ENCODE results near the gene TUT1. TPM values are rescaled to one million over a fixed set of nuclear protein-coding genes. Genes with fewer than 3 reads are reported as not detected.

TUT1 gene
- total and polyA plus RNA-seq, 2 experiments from 2014 or later: 12.8 to 22.2 TPM

GRCh38 chr11:62532096-62532495 is 59.2 kb downstream of the TUT1 start:
- Histone ChIP-seq H3K4me1 (ENCODE audit: insufficient read depth) (0 out of 2 replicates have a peak, but pooled peaks cover 4% of the 10 kb centered on the region), H2AFZ (no peak overlapping the region), H3K27ac (ENCODE audit: low read depth) (no peak overlapping the region), H3K79me2 (replicated peaks; ENCODE audit: insufficient read depth) (no peaks in the 10 kb centered on the region), H3K4me3 (no peak overlapping the region), H3F3A (replicated peaks; ENCODE audit: low read depth) (no peaks in the 10 kb centered on the region), H4K20me1 (replicated peaks; ENCODE audit: insufficient read depth) (no peaks in the 10 kb centered on the region), H3K27me3 (ENCODE audit: insufficient read depth) (no peaks in the 10 kb centered on the region), H3K9me2 (ENCODE audit: insufficient read depth) (0 out of 2 replicates have a peak, but pooled peaks cover 3% of the 10 kb centered on the region), H3K36me3 (ENCODE audit: insufficient read depth) (no peaks in the 10 kb centered on the region), H3K4me2 (no peak overlapping the region)
- Mint-ChIP-seq H3K9me3 (peaks cover 24% of the 10 kb centered on the region), H3K4me3 (no peak overlapping the region), H3K27ac (no peak overlapping the region), H3K27me3 (ENCODE audit: insufficient read depth, low read depth, poor library complexity) (peaks cover 1% of the 10 kb centered on the region), H3K4me1 (peaks cover 7% of the 10 kb centered on the region), H3K36me3 (ENCODE audit: low read depth) (peaks cover 8% of the 10 kb centered on the region; the same call in 2 of the 3 replicates)
- TF ChIP-seq REST (IDR thresholded peaks at IDR 0.05; ENCODE audit: unreplicated experiment) (no peak), CREB1 (CRISPR knock-in tag; IDR thresholded peaks at IDR 0.05; ENCODE audit: low read depth) (no peak), JUNB (IDR thresholded peaks at IDR 0.05; ENCODE audit: unreplicated experiment) (no peak), ZNF462 (CRISPR knock-in tag; IDR thresholded peaks at IDR 0.05) (no peak), EZH2phosphoT487 (IDR thresholded peaks at IDR 0.05; ENCODE audit: unreplicated experiment) (no peak)
- DNase-seq (ENCODE audit: low spot score) (no peak), ATAC-seq (no peak)

Small RNAs within 50 kb of the gene (microRNA-seq; reads per million reads assigned to microRNA genes)
- gene MIR6747: 0.89 reads per million

Small RNAs within 50 kb of the gene (small RNA-seq; reads per million reads assigned to genes)
- gene AP001458.1 (ENCODE audit: low replicate concordance) (not detected), gene EEF1G (ENCODE audit: low replicate concordance) (not detected), gene MIR6747 (ENCODE audit: low replicate concordance) (0.07 reads per million)

Other genes starting within 250 kb of the TUT1 start
- not detected in 2 replicates for gene SCGB1A1, start 172.5 kb downstream of the TUT1 start, total RNA-seq (2014; rRNA removed; shearing (Covaris generic))
- not detected in 2 replicates for gene SCGB1A1, start 172.5 kb downstream of the TUT1 start, polyA plus RNA-seq (2016; fragmentation: Nextera tagmentation; extraction: Ambion mirVana)
- gene AHNAK, start 44.7 kb downstream of the TUT1 start, total RNA-seq (2014; rRNA removed; shearing (Covaris generic)): 1.7 and 2.1 TPM in 2 replicates
- 0.91 and 1.1 TPM in 2 replicates for gene AHNAK, start 44.7 kb downstream of the TUT1 start, polyA plus RNA-seq (2016; fragmentation: Nextera tagmentation; extraction: Ambion mirVana)
- 1,200 and 1,316 TPM in 2 replicates for gene EEF1G, start 17.6 kb downstream of the TUT1 start, total RNA-seq (2014; rRNA removed; shearing (Covaris generic))
- 696 and 736 TPM in 2 replicates for gene EEF1G, start 17.6 kb downstream of the TUT1 start, polyA plus RNA-seq (2016; fragmentation: Nextera tagmentation; extraction: Ambion mirVana)
- gene MTA2, start 10.3 kb upstream of the TUT1 start, total RNA-seq (2014; rRNA removed; shearing (Covaris generic)): 93.6 and 102 TPM in 2 replicates
- 22.1 and 22.9 TPM in 2 replicates for gene MTA2, start 10.3 kb upstream of the TUT1 start, polyA plus RNA-seq (2016; fragmentation: Nextera tagmentation; extraction: Ambion mirVana)
- 17.1 and 19.3 TPM in 2 replicates for gene EML3, start 21.3 kb upstream of the TUT1 start, total RNA-seq (2014; rRNA removed; shearing (Covaris generic))
- gene EML3, start 21.3 kb upstream of the TUT1 start, polyA plus RNA-seq (2016; fragmentation: Nextera tagmentation; extraction: Ambion mirVana): 15.4 and 15.5 TPM in 2 replicates
- 0.24 TPM in 1 of 2 replicates, not detected in the other for gene ROM1, start 21.7 kb upstream of the TUT1 start, total RNA-seq (2014; rRNA removed; shearing (Covaris generic))
- 0.65 and 0.89 TPM in 2 replicates for gene ROM1, start 21.7 kb upstream of the TUT1 start, polyA plus RNA-seq (2016; fragmentation: Nextera tagmentation; extraction: Ambion mirVana)
- 18.4 and 21.1 TPM in 2 replicates for gene B3GAT3, start 30.5 kb upstream of the TUT1 start, total RNA-seq (2014; rRNA removed; shearing (Covaris generic))
- 16.4 and 16.6 TPM in 2 replicates for gene B3GAT3, start 30.5 kb upstream of the TUT1 start, polyA plus RNA-seq (2016; fragmentation: Nextera tagmentation; extraction: Ambion mirVana)
- 267 and 272 TPM in 2 replicates for gene GANAB, start 55.1 kb upstream of the TUT1 start, total RNA-seq (2014; rRNA removed; shearing (Covaris generic))
- gene GANAB, start 55.1 kb upstream of the TUT1 start, polyA plus RNA-seq (2016; fragmentation: Nextera tagmentation; extraction: Ambion mirVana): 76.8 and 82.3 TPM in 2 replicates
- 33.4 and 37.2 TPM in 2 replicates for gene INTS5, start 61.8 kb upstream of the TUT1 start, total RNA-seq (2014; rRNA removed; shearing (Covaris generic))
- gene INTS5, start 61.8 kb upstream of the TUT1 start, polyA plus RNA-seq (2016; fragmentation: Nextera tagmentation; extraction: Ambion mirVana): 5.7 TPM in 2 replicates
- gene C11orf98, start 73.7 kb upstream of the TUT1 start, total RNA-seq (2014; rRNA removed; shearing (Covaris generic)): 110 and 132 TPM in 2 replicates
- gene C11orf98, start 73.7 kb upstream of the TUT1 start, polyA plus RNA-seq (2016; fragmentation: Nextera tagmentation; extraction: Ambion mirVana): 479 and 507 TPM in 2 replicates
- gene CSKMT, start 73.8 kb upstream of the TUT1 start, total RNA-seq (2014; rRNA removed; shearing (Covaris generic)): 8.0 and 26.4 TPM in 2 replicates
- gene CSKMT, start 73.8 kb upstream of the TUT1 start, polyA plus RNA-seq (2016; fragmentation: Nextera tagmentation; extraction: Ambion mirVana): 25.6 and 30.0 TPM in 2 replicates
- gene UQCC3, start 80.2 kb upstream of the TUT1 start, total RNA-seq (2014; rRNA removed; shearing (Covaris generic)): 13.0 and 15.9 TPM in 2 replicates
- 53.9 and 54.7 TPM in 2 replicates for gene UQCC3, start 80.2 kb upstream of the TUT1 start, polyA plus RNA-seq (2016; fragmentation: Nextera tagmentation; extraction: Ambion mirVana)
- 2.8 TPM in 2 replicates for gene LBHD1, start 80.7 kb upstream of the TUT1 start, total RNA-seq (2014; rRNA removed; shearing (Covaris generic))
- gene LBHD1, start 80.7 kb upstream of the TUT1 start, polyA plus RNA-seq (2016; fragmentation: Nextera tagmentation; extraction: Ambion mirVana): 1.5 and 2.9 TPM in 2 replicates
- 62.0 and 132 TPM in 2 replicates for gene UBXN1, start 87.5 kb upstream of the TUT1 start, total RNA-seq (2014; rRNA removed; shearing (Covaris generic))
- 126 and 132 TPM in 2 replicates for gene UBXN1, start 87.5 kb upstream of the TUT1 start, polyA plus RNA-seq (2016; fragmentation: Nextera tagmentation; extraction: Ambion mirVana)
- gene LRRN4CL, start 98.0 kb upstream of the TUT1 start, total RNA-seq (2014; rRNA removed; shearing (Covaris generic)): 0.12 and 0.21 TPM in 2 replicates
- gene LRRN4CL, start 98.0 kb upstream of the TUT1 start, polyA plus RNA-seq (2016; fragmentation: Nextera tagmentation; extraction: Ambion mirVana): 0.08 and 0.10 TPM in 2 replicates
- 49.0 and 60.2 TPM in 2 replicates for gene BSCL2, start 115.9 kb upstream of the TUT1 start, total RNA-seq (2014; rRNA removed; shearing (Covaris generic))
- gene BSCL2, start 115.9 kb upstream of the TUT1 start, polyA plus RNA-seq (2016; fragmentation: Nextera tagmentation; extraction: Ambion mirVana): 81.7 and 91.5 TPM in 2 replicates
- 0.82 and 2.1 TPM in 2 replicates for gene GNG3, start 116.2 kb upstream of the TUT1 start, total RNA-seq (2014; rRNA removed; shearing (Covaris generic))
- 5.7 and 7.2 TPM in 2 replicates for gene GNG3, start 116.2 kb upstream of the TUT1 start, polyA plus RNA-seq (2016; fragmentation: Nextera tagmentation; extraction: Ambion mirVana)
- 18.3 and 21.7 TPM in 2 replicates for gene HNRNPUL2, start 135.9 kb upstream of the TUT1 start, total RNA-seq (2014; rRNA removed; shearing (Covaris generic))
- 9.4 and 10.9 TPM in 2 replicates for gene HNRNPUL2, start 135.9 kb upstream of the TUT1 start, polyA plus RNA-seq (2016; fragmentation: Nextera tagmentation; extraction: Ambion mirVana)
- gene TTC9C, start 137.0 kb upstream of the TUT1 start, total RNA-seq (2014; rRNA removed; shearing (Covaris generic)): 27.5 and 51.4 TPM in 2 replicates
- gene TTC9C, start 137.0 kb upstream of the TUT1 start, polyA plus RNA-seq (2016; fragmentation: Nextera tagmentation; extraction: Ambion mirVana): 42.0 and 42.6 TPM in 2 replicates
- gene ZBTB3, start 162.6 kb upstream of the TUT1 start, total RNA-seq (2014; rRNA removed; shearing (Covaris generic)): 82.6 and 91.7 TPM in 2 replicates
- 47.8 and 52.2 TPM in 2 replicates for gene ZBTB3, start 162.6 kb upstream of the TUT1 start, polyA plus RNA-seq (2016; fragmentation: Nextera tagmentation; extraction: Ambion mirVana)
- 101 and 117 TPM in 2 replicates for gene POLR2G, start 170.1 kb upstream of the TUT1 start, total RNA-seq (2014; rRNA removed; shearing (Covaris generic))
- 193 and 196 TPM in 2 replicates for gene POLR2G, start 170.1 kb upstream of the TUT1 start, polyA plus RNA-seq (2016; fragmentation: Nextera tagmentation; extraction: Ambion mirVana)
- 30.6 and 50.6 TPM in 2 replicates for gene TAF6L, start 179.9 kb upstream of the TUT1 start, total RNA-seq (2014; rRNA removed; shearing (Covaris generic))
- 21.8 and 23.0 TPM in 2 replicates for gene TAF6L, start 179.9 kb upstream of the TUT1 start, polyA plus RNA-seq (2016; fragmentation: Nextera tagmentation; extraction: Ambion mirVana)
- gene TMEM179B, start 195.9 kb upstream of the TUT1 start, total RNA-seq (2014; rRNA removed; shearing (Covaris generic)): 15.3 and 17.5 TPM in 2 replicates
- gene TMEM179B, start 195.9 kb upstream of the TUT1 start, polyA plus RNA-seq (2016; fragmentation: Nextera tagmentation; extraction: Ambion mirVana): 10.6 and 16.9 TPM in 2 replicates
- 35.6 and 46.1 TPM in 2 replicates for gene TMEM223, start 200.5 kb upstream of the TUT1 start, total RNA-seq (2014; rRNA removed; shearing (Covaris generic))
- 59.6 and 69.1 TPM in 2 replicates for gene TMEM223, start 200.5 kb upstream of the TUT1 start, polyA plus RNA-seq (2016; fragmentation: Nextera tagmentation; extraction: Ambion mirVana)
- gene NXF1, start 213.9 kb upstream of the TUT1 start, total RNA-seq (2014; rRNA removed; shearing (Covaris generic)): 31.8 and 33.8 TPM in 2 replicates
- 31.1 and 31.7 TPM in 2 replicates for gene NXF1, start 213.9 kb upstream of the TUT1 start, polyA plus RNA-seq (2016; fragmentation: Nextera tagmentation; extraction: Ambion mirVana)
- gene STX5, start 240.5 kb upstream of the TUT1 start, total RNA-seq (2014; rRNA removed; shearing (Covaris generic)): 15.0 and 22.2 TPM in 2 replicates
- 7.4 and 7.7 TPM in 2 replicates for gene STX5, start 240.5 kb upstream of the TUT1 start, polyA plus RNA-seq (2016; fragmentation: Nextera tagmentation; extraction: Ambion mirVana)
- not detected in 2 replicates for gene TEX54, start 241.3 kb upstream of the TUT1 start, total RNA-seq (2014; rRNA removed; shearing (Covaris generic))
- gene TEX54, start 241.3 kb upstream of the TUT1 start, polyA plus RNA-seq (2016; fragmentation: Nextera tagmentation; extraction: Ambion mirVana): 1.3 and 1.9 TPM in 2 replicates
- gene WDR74, start 248.1 kb upstream of the TUT1 start, total RNA-seq (2014; rRNA removed; shearing (Covaris generic)): 109 and 136 TPM in 2 replicates
- 94.4 and 95.8 TPM in 2 replicates for gene WDR74, start 248.1 kb upstream of the TUT1 start, polyA plus RNA-seq (2016; fragmentation: Nextera tagmentation; extraction: Ambion mirVana)

Measured in GM23338 (cell line).